GM12891 (cell line): ENCODE data around the gene TROAP.

Experiments
- POLR2A ChIP-seq: IDR thresholded peaks from 2 replicates; pipeline ENCODE4 v1.6.1; 2011; ENCODE audit warnings: low read depth, low read length, control low read depth
- POLR2AphosphoS5 ChIP-seq: IDR thresholded peaks from 2 replicates; pipeline ENCODE4 v1.6.1; 2011; ENCODE audit warnings: low read depth, low read length, control low read depth
- TAF1 ChIP-seq: IDR thresholded peaks from 2 replicates; pipeline ENCODE4 v1.6.1; 2011; ENCODE audit warnings: low read depth, low read length, control low read depth

- TF ChIP-seq POLR2A (no peak), POLR2AphosphoS5 (no peak), TAF1 (no peak)
Observed at GRCh38 chr12:49344486-49345050, 21.5 kb downstream of the TROAP start.
